GM21619 (cell line): ENCODE results near the gene ABCG8.

Experiments used
- ATAC-seq: cut with Tn5 transposase; IDR thresholded peaks from one replicate; pipeline ENCODE4 v1.9.1; 2021; ENCODE audit not compliant: unreplicated experiment

ABCG8 gene

GRCh38 chr2:43855292-43855691 is 16.5 kb downstream of the ABCG8 start:
- no peak for ATAC-seq

GRCh38 chr2:43872151-43872550 is 33.4 kb downstream of the ABCG8 start:
- ATAC-seq = no peak

GRCh38 chr2:43874776-43875451 is 36.1 kb downstream of the ABCG8 start:
- ATAC-seq = no peak

GRCh38 chr2:43877782-43878464 is 39.2 kb downstream of the ABCG8 start:
- ATAC-seq = peak; percentile 75

GRCh38 chr2:43879261-43879660 is 40.5 kb downstream of the ABCG8 start:
- no peak for ATAC-seq

- no peak for ATAC-seq
Observed at GRCh38 chr2:43880471-43880870, 41.7 kb downstream of the ABCG8 start.

GRCh38 chr2:43880952-43881351 is 42.2 kb downstream of the ABCG8 start:
- ATAC-seq = no peak

GRCh38 chr2:43882312-43882711 is 43.5 kb downstream of the ABCG8 start:
- no peak for ATAC-seq

GRCh38 chr2:43884689-43885088 is 45.9 kb downstream of the ABCG8 start:
- no peak for ATAC-seq

- ATAC-seq = no peak
Observed at GRCh38 chr2:43885132-43885632, 46.4 kb downstream of the ABCG8 start.

GRCh38 chr2:43887176-43887575 is 48.4 kb downstream of the ABCG8 start:
- ATAC-seq = no peak

GRCh38 chr2:43889416-43889815 is 50.6 kb downstream of the ABCG8 start:
- no peak for ATAC-seq

- ATAC-seq = no peak
Observed at GRCh38 chr2:43890855-43891254, 52.1 kb downstream of the ABCG8 start.

- no peak for ATAC-seq
Observed at GRCh38 chr2:43894743-43895142, 56.0 kb downstream of the ABCG8 start.

- no peak for ATAC-seq
Observed at GRCh38 chr2:43896906-43897305, 58.1 kb downstream of the ABCG8 start.

- no peak for ATAC-seq
Observed at GRCh38 chr2:43897492-43897891, 58.7 kb downstream of the ABCG8 start.

- ATAC-seq = no peak
Observed at GRCh38 chr2:43898134-43898837, 59.5 kb downstream of the ABCG8 start.

GRCh38 chr2:43898838-43899346 is 60.1 kb downstream of the ABCG8 start:
- no peak for ATAC-seq

- no peak for ATAC-seq
Observed at GRCh38 chr2:43899589-43899988, 60.8 kb downstream of the ABCG8 start.

- ATAC-seq = peak; percentile 60
Observed at GRCh38 chr2:43905371-43905803, 66.6 kb downstream of the ABCG8 start.

GRCh38 chr2:43905871-43906270 is 67.1 kb downstream of the ABCG8 start:
- no peak for ATAC-seq
